B cell (primary cell): ENCODE measurements around the gene IPO13.

Experiments
- CTCF ChIP-seq: fragments of 200-600 bp; IDR thresholded peaks from one replicate; pipeline ENCODE4 v1.8.0; 2022; ENCODE audit warnings: antibody characterized with exemption, mild to moderate bottlenecking
- EZH2 ChIP-seq: IDR thresholded peaks from 2 replicates; pipeline ENCODE4 v1.6.1; 2012; ENCODE audit warnings: borderline replicate concordance, low read depth, mild to moderate bottlenecking, moderate library complexity, low read length; ENCODE audit not compliant: insufficient read depth, poor library complexity, severe bottlenecking

GRCh38 chr1:43995984-43996732 lies 49.4 kb downstream of the IPO13 start:
- no peak for TF ChIP-seq EZH2
- TF ChIP-seq CTCF = no peak
